IMR-90 (cell line): ENCODE measurements around the gene UBL3. TPM values are rescaled to one million over a fixed set of nuclear protein-coding genes. Genes with fewer than 3 reads are reported as not detected.

Experiments used
- ATAC-seq: fragments of 200-7000 bp; cut with Tn5 transposase; 2 replicates; pipeline ENCODE4 v1.9.1; 2020; ENCODE audit warnings: low read depth, mild to moderate bottlenecking, moderate library complexity
- BruUV-seq: library from RNA; stranded (reverse); fragments of 400-500 nt; replicated peaks from 2 replicates; lab custom pipeline; 2021; lab: Mats Ljungman, UMichigan
- CTCF ChIA-PET: fragments of 300-600 bp; formaldehyde crosslinking; extraction: SDS; loops from one replicate; lab custom pipeline; 2021; ENCODE audit warnings: antibody characterized with exemption; lab: Yijun Ruan, JAX
- POLR2A ChIA-PET: fragments of 300-600 bp; sonication (Branson Sonifier 250); formaldehyde crosslinking; loops from one replicate; lab custom pipeline; 2022; ENCODE audit warnings: antibody characterized with exemption; ENCODE audit not compliant: unreplicated experiment; lab: Charles Lee
- DNase-seq: peaks from one replicate; pipeline ENCODE4 v3.0.0; 2013
- H2AFZ ChIP-seq: replicated peaks from 2 replicates; pipeline ENCODE3; 2013; ENCODE audit warnings: low read length, mild to moderate bottlenecking; ENCODE audit not compliant: poor library complexity
- H2AK5ac ChIP-seq: 2 replicates; pipeline ENCODE4 v1.6.1; 2013; ENCODE audit warnings: low read depth, low read length, inconsistent platforms
- H2AK9ac ChIP-seq: replicated peaks from 2 replicates; pipeline ENCODE3; 2013; ENCODE audit warnings: mild to moderate bottlenecking, low read depth, low read length, moderate library complexity; ENCODE audit not compliant: poor library complexity
- H2BK120ac ChIP-seq: 2 replicates; pipeline ENCODE4 v1.6.1; 2013; ENCODE audit warnings: low read depth, low read length, inconsistent platforms
- H2BK15ac ChIP-seq: 3 replicates; pipeline ENCODE4 v1.6.1; 2013; ENCODE audit warnings: low read depth, low read length, inconsistent platforms
- H2BK20ac ChIP-seq: 2 replicates; pipeline ENCODE4 v1.6.1; 2013; ENCODE audit warnings: low read depth, mild to moderate bottlenecking, inconsistent platforms, low read length, moderate library complexity
- H2BK5ac ChIP-seq: 2 replicates; pipeline ENCODE4 v1.6.1; 2013; ENCODE audit warnings: mild to moderate bottlenecking, low read depth, low read length, inconsistent platforms; ENCODE audit not compliant: poor library complexity, severe bottlenecking
- H3K14ac ChIP-seq: replicated peaks from 2 replicates; pipeline ENCODE4 v1.6.1; 2013; ENCODE audit warnings: low read depth, low read length, inconsistent platforms
- H3K18ac ChIP-seq: 2 replicates; pipeline ENCODE4 v1.6.1; 2013; ENCODE audit warnings: low read depth, low read length, control low read depth
- H3K23ac ChIP-seq: 2 replicates; pipeline ENCODE4 v1.6.1; 2013; ENCODE audit warnings: low read depth, low read length, inconsistent platforms
- H3K27ac ChIP-seq: 2 replicates; pipeline ENCODE4 v1.5.1; 2013; ENCODE audit warnings: mild to moderate bottlenecking, control low read depth, low read length; ENCODE audit not compliant: insufficient read depth
- H3K27me3 ChIP-seq: 2 replicates; pipeline ENCODE4 v1.6.1; 2013; ENCODE audit warnings: low read length; ENCODE audit not compliant: control insufficient read depth, insufficient read depth
- H3K36me3 ChIP-seq: 2 replicates; pipeline ENCODE4 v1.6.1; 2013; ENCODE audit warnings: low read length, mixed read lengths; ENCODE audit not compliant: control insufficient read depth, insufficient read depth
- H3K4ac ChIP-seq: 2 replicates; pipeline ENCODE4 v1.6.1; 2013; ENCODE audit warnings: low read depth, low read length, inconsistent platforms
- H3K4me1 ChIP-seq: 2 replicates; pipeline ENCODE4 v1.6.1; 2013; ENCODE audit warnings: low read length, mixed read lengths; ENCODE audit not compliant: control insufficient read depth, insufficient read depth
- H3K4me2 ChIP-seq: 2 replicates; pipeline ENCODE4 v1.6.1; 2013; ENCODE audit warnings: low read depth, mild to moderate bottlenecking, control low read depth, low read length, moderate library complexity
- H3K4me3 ChIP-seq: 2 replicates; pipeline ENCODE4 v1.5.1; 2013; ENCODE audit warnings: low read depth, mild to moderate bottlenecking, control low read depth, low read length, moderate library complexity; ENCODE audit not compliant: insufficient read depth
- H3K56ac ChIP-seq: 2 replicates; pipeline ENCODE4 v1.6.1; 2013; ENCODE audit warnings: low read length, inconsistent platforms; ENCODE audit not compliant: insufficient read depth; ENCODE audit errors: extremely low read depth
- H3K79me1 ChIP-seq, 2 experiments: 2 replicates each; pipeline ENCODE4 v1.6.1; 2013; ENCODE audit warnings: low read length in 2 of 2, inconsistent platforms in 1 of 2, low read depth in 1 of 2
- H3K9ac ChIP-seq: 2 replicates; pipeline ENCODE4 v1.6.1; 2013; ENCODE audit warnings: low read depth, low read length, control low read depth
- H3K9me1 ChIP-seq: 2 replicates; pipeline ENCODE4 v1.6.1; 2013; ENCODE audit warnings: low read length, inconsistent platforms; ENCODE audit not compliant: insufficient read depth
- H3K9me3 ChIP-seq: 2 replicates; pipeline ENCODE4 v1.6.1; 2013; ENCODE audit warnings: low read length; ENCODE audit not compliant: control insufficient read depth, insufficient read depth
- H4K20me1 ChIP-seq: 2 replicates; pipeline ENCODE4 v1.6.1; 2013; ENCODE audit warnings: low read length, inconsistent platforms; ENCODE audit not compliant: insufficient read depth
- H4K5ac ChIP-seq: 2 replicates; pipeline ENCODE4 v1.6.1; 2013; ENCODE audit warnings: mild to moderate bottlenecking, low read depth, low read length, control low read depth
- H4K8ac ChIP-seq, 2 experiments: 2 replicates each; pipeline ENCODE4 v1.6.1; 2013; ENCODE audit warnings: low read depth in 2 of 2, low read length in 2 of 2, control low read depth in 1 of 2, inconsistent platforms in 1 of 2
- H4K91ac ChIP-seq: 2 replicates; pipeline ENCODE4 v1.6.1; 2013; ENCODE audit warnings: low read depth, low read length, inconsistent platforms; ENCODE audit not compliant: insufficient read depth
- BHLHE40 ChIP-seq: fragments of 150-350 bp; IDR thresholded peaks from 2 replicates; pipeline ENCODE4 v1.6.1; 2016; ENCODE audit warnings: mild to moderate bottlenecking, low read depth, low read length
- CHD1 ChIP-seq: IDR thresholded peaks from 2 replicates; pipeline ENCODE4 v1.6.1; 2012; ENCODE audit warnings: low read depth, low read length, improper control_type of control experiment
- FOS ChIP-seq: fragments of 150-350 bp; IDR thresholded peaks from 2 replicates; pipeline ENCODE4 v1.6.1; 2016; ENCODE audit warnings: low read depth, low read length
- MAFK ChIP-seq: IDR thresholded peaks from 2 replicates; pipeline ENCODE4 v1.6.1; 2012; ENCODE audit warnings: low read depth, low read length, improper control_type of control experiment
- MAZ ChIP-seq: IDR thresholded peaks from 2 replicates; pipeline ENCODE4 v1.6.1; 2012; ENCODE audit warnings: low read depth, mild to moderate bottlenecking, low read length, improper control_type of control experiment, moderate library complexity, borderline replicate concordance
- MXI1 ChIP-seq: IDR thresholded peaks from 2 replicates; pipeline ENCODE4 v1.6.1; 2012; ENCODE audit warnings: low read depth, mild to moderate bottlenecking, low read length, moderate library complexity, borderline replicate concordance
- RAD21 ChIP-seq: IDR thresholded peaks from 2 replicates; pipeline ENCODE4 v1.6.1; 2012; ENCODE audit warnings: low read length, improper control_type of control experiment
- RCOR1 ChIP-seq: IDR thresholded peaks from 2 replicates; pipeline ENCODE4 v1.6.1; 2012; ENCODE audit warnings: mild to moderate bottlenecking, low read length, improper control_type of control experiment; ENCODE audit not compliant: insufficient replicate concordance
- RFX5 ChIP-seq: IDR thresholded peaks from 2 replicates; pipeline ENCODE4 v1.8.0; 2012; ENCODE audit warnings: low read depth, mild to moderate bottlenecking, low read length, moderate library complexity
- SMC3 ChIP-seq: fragments of 150-350 bp; IDR thresholded peaks from 2 replicates; pipeline ENCODE4 v1.6.1; 2016; ENCODE audit warnings: low read depth, mild to moderate bottlenecking, antibody characterized with exemption, low read length, moderate library complexity
- WGBS, 2 experiments: methylation state at CpG; one replicate each; pipeline versions ENCODE4 v1.1.5 to v1.1.7; 2013; ENCODE audit warnings: missing lambda C conversion rate in 2 of 2; ENCODE audit not compliant: insufficient read length in 1 of 2; ENCODE audit errors: extremely low coverage in 2 of 2; 5-methylcytosine and 5-hydroxymethylcytosine counted together
- dilution Hi-C: fragments of 300-500 bp; cut with HindIII; formaldehyde crosslinking; loops from one replicate; pipeline ENCODE4 v1.14.3; 2018; ENCODE audit warnings: low sequenced_read_pairs; ENCODE audit not compliant: unreplicated experiment
- in situ Hi-C: fragments of 300-500 bp; cut with MboI; formaldehyde crosslinking; loops from 3 replicates; pipeline ENCODE4 v1.14.3; 2019; ENCODE audit warnings: low sequenced_read_pairs, inconsistent platforms, mixed read lengths
- intact Hi-C: fragments of 100-400 bp; cut with micrococcal nuclease; formaldehyde crosslinking; loops from 2 replicates; pipeline ENCODE4 v1.10.0; 2022
- polyA plus RNA-seq, 3 experiments: library from polyadenylated mRNA; depleted of rRNA; stranded (reverse); fragments of >200 nt; gene quantifications; 2 replicates each; pipeline ENCODE4 v1.2.3, GENCODE V29; 2012; ENCODE audit warnings: low replicate concordance in 1 of 3
- total RNA-seq: library from RNA; depleted of rRNA; stranded (reverse); fragments of >200 nt; gene quantifications from 2 replicates; pipeline ENCODE4 v1.2.3, GENCODE V29; 2012
- TF ChIP-seq, protein P1 (sequence below): conservative IDR thresholded peaks from 2 replicates; pipeline ENCODE4 v1.5.1; 2012; ENCODE audit warnings: mild to moderate bottlenecking, low read depth, low read length, improper control_type of control experiment

The UBL3 gene
- total and polyA plus RNA-seq, 2 of the 4 experiments (the other 2 are of a cell fraction) = 16.0 to 19.9 TPM

GRCh38 chr13:29832761-29833298, 17.6 kb downstream of the UBL3 start:
- Histone ChIP-seq H4K20me1 (peaks cover 24% of the 10 kb centered on the region), H4K91ac (no peak overlapping the region), H3K4ac (no peak overlapping the region), H2AK5ac (no peak overlapping the region), H3K4me1 (no peaks in the 10 kb centered on the region; the same call in 1 of the 2 replicates), H3K9me3 (no peaks in the 10 kb centered on the region), H3K79me1 (peaks cover 25 to 35% of the 10 kb centered on the region in 2 experiments), H3K9ac (no peak overlapping the region), H3K18ac (no peak overlapping the region), H3K14ac (no peak overlapping the region), H2AFZ (no peak overlapping the region), H3K27me3 (no peaks in the 10 kb centered on the region), H3K23ac (no peak overlapping the region), H4K8ac (no peak overlapping the region), H3K9me1 (peaks cover 4% of the 10 kb centered on the region; the same call in 1 of the 2 replicates), H2BK20ac (no peak overlapping the region), H3K4me3 (no peak overlapping the region), H3K27ac (no peak overlapping the region), H3K56ac (no peak overlapping the region), H2BK5ac (no peak overlapping the region), H2AK9ac (no peak overlapping the region), H4K5ac (no peak overlapping the region), H2BK15ac (no peak overlapping the region), H3K36me3 (no peaks in the 10 kb centered on the region), H3K4me2 (no peak overlapping the region), H2BK120ac (no peak overlapping the region)
- no TSS peak for BruUV-seq
- intact Hi-C loops (no loop called here), dilution Hi-C loops (no loop called here), in situ Hi-C loops (no loop called here)
- ChIA-PET POLR2A (interaction anchor here (0.5 kb wide), 1 partner anchor 51 kb away, joined by 6 read pairs; no protein-coding TSS in a partner anchor), CTCF (no interaction called here)
- TF ChIP-seq MXI1 (no peak), FOS (no peak), CHD1 (no peak), MAZ (no peak), SMC3 (no peak), RAD21 (no peak), RCOR1 (no peak), RFX5 (no peak), MAFK (no peak), BHLHE40 (no peak)
- TF ChIP-seq, protein P1, sequence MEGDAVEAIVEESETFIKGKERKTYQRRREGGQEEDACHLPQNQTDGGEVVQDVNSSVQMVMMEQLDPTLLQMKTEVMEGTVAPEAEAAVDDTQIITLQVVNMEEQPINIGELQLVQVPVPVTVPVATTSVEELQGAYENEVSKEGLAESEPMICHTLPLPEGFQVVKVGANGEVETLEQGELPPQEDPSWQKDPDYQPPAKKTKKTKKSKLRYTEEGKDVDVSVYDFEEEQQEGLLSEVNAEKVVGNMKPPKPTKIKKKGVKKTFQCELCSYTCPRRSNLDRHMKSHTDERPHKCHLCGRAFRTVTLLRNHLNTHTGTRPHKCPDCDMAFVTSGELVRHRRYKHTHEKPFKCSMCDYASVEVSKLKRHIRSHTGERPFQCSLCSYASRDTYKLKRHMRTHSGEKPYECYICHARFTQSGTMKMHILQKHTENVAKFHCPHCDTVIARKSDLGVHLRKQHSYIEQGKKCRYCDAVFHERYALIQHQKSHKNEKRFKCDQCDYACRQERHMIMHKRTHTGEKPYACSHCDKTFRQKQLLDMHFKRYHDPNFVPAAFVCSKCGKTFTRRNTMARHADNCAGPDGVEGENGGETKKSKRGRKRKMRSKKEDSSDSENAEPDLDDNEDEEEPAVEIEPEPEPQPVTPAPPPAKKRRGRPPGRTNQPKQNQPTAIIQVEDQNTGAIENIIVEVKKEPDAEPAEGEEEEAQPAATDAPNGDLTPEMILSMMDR = no peak
- ATAC-seq (no peak), DNase-seq (no peak)
- 93 to 100% methylated on average over 2 to 5 of the region's 6 CpGs for WGBS, 2 experiments
